Naive B cell (primary cell): ENCODE data around the gene KAZN. TPM values are rescaled to one million over a fixed set of nuclear protein-coding genes. Genes with fewer than 3 reads are reported as not detected.
A peak's percentile ranks its signal among the peaks of the same experiment; 100 is the strongest.

Source experiments
- ATAC-seq, 2 donors: fragments of 150-1000 bp; cut with Tn5 transposase; 2 replicates each; pipeline ENCODE4 v1.10.0; 2021; ENCODE audit warnings: low read depth in 2 of 2, mild to moderate bottlenecking in 2 of 2, moderate library complexity in 2 of 2
- DNase-seq: peaks from one replicate; pipeline ENCODE4 v3.0.0; 2022
- H3K27ac Mint-ChIP-seq, 6 donors: one replicate each; pipeline ENCODE4 v1.8.0; 2020 to 2022; ENCODE audit warnings: mild to moderate bottlenecking in 6 of 6, mixed read lengths in 6 of 6, moderate library complexity in 5 of 6, inconsistent platforms in 2 of 6
- H3K27me3 Mint-ChIP-seq, 3 donors: one replicate each; pipeline ENCODE4 v1.8.0; 2021 to 2022; ENCODE audit warnings: mixed read lengths in 3 of 3, mild to moderate bottlenecking in 1 of 3
- H3K36me3 Mint-ChIP-seq, 2 donors: one replicate each; pipeline ENCODE4 v1.8.0; 2020 to 2022; ENCODE audit warnings: mixed read lengths in 2 of 2, inconsistent platforms in 1 of 2, mild to moderate bottlenecking in 1 of 2
- H3K4me1 Mint-ChIP-seq, 3 donors: one replicate each; pipeline ENCODE4 v1.8.0; 2020 to 2022; ENCODE audit warnings: mixed read lengths in 3 of 3, inconsistent platforms in 1 of 3, mild to moderate bottlenecking in 1 of 3, moderate library complexity in 1 of 3
- H3K4me3 Mint-ChIP-seq, 8 donors: one replicate each; pipeline ENCODE4 v1.8.0; 2020 to 2022; ENCODE audit warnings: mild to moderate bottlenecking in 8 of 8, mixed read lengths in 8 of 8, moderate library complexity in 8 of 8, inconsistent platforms in 2 of 8
- H3K9me3 Mint-ChIP-seq, 7 donors: one replicate each; pipeline ENCODE4 v1.8.0; 2020 to 2022; ENCODE audit warnings: mixed read lengths in 7 of 7, mild to moderate bottlenecking in 5 of 7, inconsistent platforms in 2 of 7, moderate library complexity in 1 of 7
- polyA plus RNA-seq, 6 donors: library from polyadenylated mRNA; unstranded; fragments of 300-500 nt; fragmentation: Illumina TruSeq; gene quantifications; one replicate each; pipeline ENCODE4 v1.2.3, GENCODE V29; 2021; ENCODE audit warnings: low read depth in 6 of 6

The KAZN gene
- polyA plus RNA-seq, 6 donors from 2014 or later, result 0.16 TPM; not detected in 5

DNA sequence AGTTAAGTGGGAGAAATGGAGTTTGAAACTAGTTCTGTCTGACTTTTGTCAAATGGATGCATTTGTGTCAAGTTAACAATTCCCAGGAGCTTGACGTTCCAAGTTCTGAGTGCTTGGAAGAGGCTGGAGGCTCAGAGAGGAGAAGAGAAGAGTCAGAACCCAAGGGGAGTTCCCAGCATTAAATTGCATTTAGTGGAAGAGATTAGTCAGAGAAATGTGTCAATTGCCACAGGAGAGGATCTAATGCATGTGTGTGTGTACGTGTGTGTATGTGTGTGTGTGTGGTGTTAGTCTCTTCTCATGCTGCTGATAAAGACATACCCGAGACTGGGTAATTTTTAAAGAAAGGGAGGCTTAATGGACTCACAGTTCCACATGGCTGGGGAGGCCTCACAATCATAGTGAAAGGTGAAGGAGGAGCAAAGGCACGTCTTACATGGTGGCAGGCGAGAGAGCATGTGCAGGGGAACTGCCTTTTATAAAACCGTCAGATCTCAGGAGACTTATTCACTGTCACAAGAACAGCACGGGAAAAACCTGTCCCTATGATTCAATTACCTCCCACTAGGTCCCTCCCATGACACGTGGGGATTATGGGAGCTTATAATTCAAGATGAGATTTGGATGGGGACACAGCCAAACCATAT lies 453.5 kb downstream of the KAZN start:
- peaks cover 0 to 2% (median 0%) of the 10 kb centered on the region in 7 donors for H3K9me3 Mint-ChIP-seq
- H3K4me1 Mint-ChIP-seq, result no peaks in the 10 kb centered on the region
- DNase-seq (no peak), ATAC-seq (no peak)
- no peak overlapping the region for H3K4me3 Mint-ChIP-seq
- no peak overlapping the region for H3K27ac Mint-ChIP-seq
- H3K27me3 Mint-ChIP-seq, result peaks cover 0 to 5% (median 5%) of the 10 kb centered on the region in 3 donors
- H3K36me3 Mint-ChIP-seq, result no peaks in the 10 kb centered on the region

DNA sequence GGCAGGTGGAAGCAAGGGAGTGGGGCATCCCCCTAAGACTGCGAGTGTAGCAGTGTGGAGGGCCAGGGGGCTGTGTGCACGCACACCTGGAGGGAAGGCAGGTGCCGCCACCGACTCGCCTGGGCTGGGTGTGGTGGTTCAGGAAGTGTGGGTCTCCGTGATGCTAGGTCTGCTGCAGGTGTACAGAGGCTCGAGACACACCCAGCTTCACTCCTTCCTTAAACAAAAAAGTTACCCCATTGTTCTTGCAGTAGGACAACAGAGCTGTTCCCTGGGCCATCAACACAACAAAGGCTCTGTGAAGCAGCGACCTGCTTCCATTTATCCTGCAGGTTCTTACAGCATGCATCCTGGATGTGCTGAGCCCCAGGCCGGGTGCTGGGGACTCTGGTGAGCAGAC lies 454.7 kb downstream of the KAZN start:
- Mint-ChIP-seq H3K27me3 (peaks cover 0 to 5% (median 5%) of the 10 kb centered on the region in 3 donors), H3K9me3 (peaks cover 0 to 2% (median 0%) of the 10 kb centered on the region in 7 donors), H3K4me3 (no peak overlapping the region), H3K27ac (no peak overlapping the region), H3K36me3 (no peaks in the 10 kb centered on the region), H3K4me1 (no peaks in the 10 kb centered on the region)
- DNase-seq, result no peak
- no peak for ATAC-seq

DNA sequence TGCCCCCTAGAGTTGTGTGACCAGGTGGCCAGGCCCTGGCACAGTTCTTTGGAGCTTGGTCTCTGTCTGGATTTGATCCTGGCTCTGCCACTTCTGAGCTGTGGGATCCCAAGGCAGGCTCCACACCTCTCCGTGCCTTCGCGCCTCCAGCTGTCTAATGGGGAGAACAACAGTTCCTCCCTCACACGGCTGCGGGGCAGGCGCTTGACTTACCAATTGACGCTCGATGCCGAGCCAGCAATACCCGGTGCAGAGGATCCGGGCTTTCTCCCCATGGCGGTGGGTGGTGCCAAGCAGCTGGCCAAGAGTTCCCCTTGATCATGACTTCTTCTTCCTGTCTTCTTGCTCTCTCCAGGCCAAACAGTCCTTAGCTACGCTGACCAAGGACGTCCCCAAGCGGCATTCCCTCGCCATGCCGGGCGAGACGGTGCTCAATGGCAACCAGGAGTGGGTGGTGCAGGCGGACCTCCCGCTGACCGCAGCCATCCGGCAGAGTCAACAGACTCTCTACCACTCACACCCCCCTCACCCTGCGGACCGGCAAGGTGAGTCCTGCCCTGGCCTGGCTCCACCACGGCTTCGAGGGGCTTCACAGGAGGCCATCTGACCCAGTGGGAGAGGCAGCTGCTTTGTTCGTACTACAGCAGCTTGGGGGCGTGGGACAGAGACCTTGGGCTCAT lies 457.4 kb downstream of the KAZN start:
- Mint-ChIP-seq H3K27me3 (peaks cover 0 to 8% (median 5%) of the 10 kb centered on the region in 3 donors), H3K4me1 (no peaks in the 10 kb centered on the region), H3K4me3 (no peak overlapping the region), H3K36me3 (no peaks in the 10 kb centered on the region), H3K27ac (no peak overlapping the region), H3K9me3 (peaks cover 0 to 2% (median 0%) of the 10 kb centered on the region in 7 donors)
- DNase-seq (no peak), ATAC-seq (no peak)

DNA sequence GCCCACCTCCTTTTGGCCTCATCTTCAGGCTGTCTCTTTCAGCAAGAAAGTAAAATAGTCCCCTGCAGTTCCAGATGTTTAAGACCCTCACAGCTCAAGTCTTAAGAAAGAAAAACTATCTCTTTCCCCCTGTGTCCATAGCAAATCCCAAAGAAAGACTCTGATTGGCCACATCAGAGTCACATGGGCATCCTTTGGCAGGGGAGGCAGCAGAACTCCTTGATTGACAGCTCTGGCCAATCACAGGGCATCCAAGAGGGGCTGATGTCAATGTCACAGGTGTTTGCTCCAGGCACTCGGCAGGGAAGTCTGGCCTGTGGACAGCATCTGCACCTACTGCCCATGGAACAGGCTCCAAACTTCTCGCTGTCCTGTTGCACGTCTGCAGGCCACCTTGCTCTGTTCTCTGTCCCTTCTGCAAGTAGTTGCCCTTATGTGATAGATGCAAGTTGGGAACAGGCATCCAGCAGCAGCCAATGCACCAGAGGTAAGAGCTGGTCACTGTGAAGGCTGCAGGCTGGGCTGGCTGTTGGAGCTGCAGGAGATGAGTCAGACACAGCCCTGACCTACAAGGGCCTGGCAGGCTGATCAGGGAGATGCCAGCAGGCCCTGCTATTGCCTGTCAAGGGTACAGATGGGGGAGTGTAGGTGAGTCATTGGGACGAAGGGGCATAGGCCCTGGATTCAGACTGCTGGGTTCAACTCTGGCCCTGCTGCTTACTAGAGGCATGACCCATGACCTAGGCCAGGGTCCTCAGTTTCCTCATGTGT lies 458.2 kb downstream of the KAZN start:
- Mint-ChIP-seq H3K4me1 (no peaks in the 10 kb centered on the region), H3K27me3 (peaks cover 0 to 6% (median 5%) of the 10 kb centered on the region in 3 donors), H3K4me3 (no peak overlapping the region), H3K36me3 (no peaks in the 10 kb centered on the region), H3K9me3 (peaks cover 0 to 2% (median 0%) of the 10 kb centered on the region in 7 donors), H3K27ac (no peak overlapping the region)
- DNase-seq (no peak), ATAC-seq (no peak)

DNA sequence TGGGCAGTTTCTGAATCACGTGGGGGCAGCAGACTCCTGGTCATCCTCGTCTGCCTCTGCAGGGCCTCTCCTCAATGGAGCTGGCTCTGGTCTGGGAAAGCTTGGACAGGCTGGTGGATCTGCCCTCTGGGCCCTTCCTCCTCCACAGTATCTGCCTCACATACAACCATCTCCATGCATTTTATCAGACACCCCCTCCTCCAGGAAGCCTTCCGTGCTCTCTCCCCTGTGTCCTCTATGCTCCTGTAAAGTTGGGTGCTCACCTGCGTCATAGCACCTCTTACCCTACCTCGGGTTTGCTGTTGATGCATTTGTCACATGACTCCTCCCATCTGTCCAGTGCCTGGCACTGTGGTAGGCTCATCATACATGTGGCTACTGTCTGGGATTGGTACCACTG lies 459.3 kb downstream of the KAZN start:
- H3K9me3 Mint-ChIP-seq, result peaks cover 0 to 6% (median 3%) of the 10 kb centered on the region in 7 donors
- ATAC-seq, result no peak
- H3K36me3 Mint-ChIP-seq, result no peaks in the 10 kb centered on the region
- H3K27ac Mint-ChIP-seq, result peak overlapping the region in 1 of 6 donors; percentile 69
- no peak for DNase-seq
- peaks cover 0 to 6% (median 0%) of the 10 kb centered on the region in 3 donors for H3K27me3 Mint-ChIP-seq
- no peaks in the 10 kb centered on the region for H3K4me1 Mint-ChIP-seq
- no peak overlapping the region for H3K4me3 Mint-ChIP-seq

DNA sequence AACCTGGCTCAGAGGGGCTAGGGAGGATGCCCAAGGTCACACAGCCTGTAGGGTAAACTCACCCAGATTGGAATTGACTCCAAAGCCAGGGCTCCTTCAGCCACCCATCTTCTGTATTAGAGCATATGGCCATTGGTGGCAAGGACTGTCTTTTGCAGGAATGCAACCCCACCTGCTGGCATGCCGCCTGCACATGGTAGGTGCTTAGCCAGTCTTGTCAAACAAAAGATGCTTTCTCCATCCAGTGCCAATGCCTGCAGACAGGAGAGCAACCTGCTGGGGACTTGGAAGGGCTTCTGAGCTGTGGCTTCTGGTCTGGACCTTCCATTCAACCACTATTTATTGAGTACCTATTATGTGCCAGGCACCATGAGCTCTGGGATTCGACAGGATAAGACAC lies 459.8 kb downstream of the KAZN start:
- H3K4me3 Mint-ChIP-seq, result no peak overlapping the region
- H3K27me3 Mint-ChIP-seq, result peaks cover 0 to 6% (median 0%) of the 10 kb centered on the region in 3 donors
- no peak for ATAC-seq

DNA sequence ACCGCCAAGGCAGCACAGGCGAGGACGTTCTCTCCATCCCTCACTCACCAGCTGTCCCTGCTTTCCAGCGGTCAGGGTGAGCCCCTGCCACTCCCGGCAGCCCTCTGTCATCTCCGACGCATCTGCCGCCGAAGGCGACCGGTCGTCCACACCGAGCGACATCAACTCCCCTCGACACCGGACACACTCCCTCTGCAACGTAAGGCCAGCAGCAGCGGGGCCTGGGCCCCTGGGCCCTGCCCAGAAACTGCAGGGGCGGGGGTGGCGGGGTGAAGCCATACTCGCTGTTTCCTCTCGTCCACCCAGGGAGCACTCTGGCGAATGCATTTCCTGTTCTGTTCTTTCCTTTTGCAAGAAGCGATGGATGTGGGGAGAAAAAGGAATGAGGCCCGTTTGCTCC lies 461.6 kb downstream of the KAZN start:
- H3K4me1 Mint-ChIP-seq, result no peaks in the 10 kb centered on the region
- H3K27me3 Mint-ChIP-seq, result peaks cover 0 to 6% (median 0%) of the 10 kb centered on the region in 3 donors
- H3K36me3 Mint-ChIP-seq, result no peaks in the 10 kb centered on the region
- DNase-seq (no peak), ATAC-seq (no peak)
- no peak overlapping the region for H3K4me3 Mint-ChIP-seq
- no peak overlapping the region for H3K27ac Mint-ChIP-seq
- H3K9me3 Mint-ChIP-seq, result peaks cover 0 to 6% (median 3%) of the 10 kb centered on the region in 7 donors

More for the DNA sequence above, 459.8 kb downstream of the KAZN start:
- no peaks in the 10 kb centered on the region for H3K36me3 Mint-ChIP-seq
- no peak overlapping the region for H3K27ac Mint-ChIP-seq
- no peaks in the 10 kb centered on the region for H3K4me1 Mint-ChIP-seq
- no peak for DNase-seq
- H3K9me3 Mint-ChIP-seq, result peaks cover 0 to 6% (median 3%) of the 10 kb centered on the region in 7 donors

DNA sequence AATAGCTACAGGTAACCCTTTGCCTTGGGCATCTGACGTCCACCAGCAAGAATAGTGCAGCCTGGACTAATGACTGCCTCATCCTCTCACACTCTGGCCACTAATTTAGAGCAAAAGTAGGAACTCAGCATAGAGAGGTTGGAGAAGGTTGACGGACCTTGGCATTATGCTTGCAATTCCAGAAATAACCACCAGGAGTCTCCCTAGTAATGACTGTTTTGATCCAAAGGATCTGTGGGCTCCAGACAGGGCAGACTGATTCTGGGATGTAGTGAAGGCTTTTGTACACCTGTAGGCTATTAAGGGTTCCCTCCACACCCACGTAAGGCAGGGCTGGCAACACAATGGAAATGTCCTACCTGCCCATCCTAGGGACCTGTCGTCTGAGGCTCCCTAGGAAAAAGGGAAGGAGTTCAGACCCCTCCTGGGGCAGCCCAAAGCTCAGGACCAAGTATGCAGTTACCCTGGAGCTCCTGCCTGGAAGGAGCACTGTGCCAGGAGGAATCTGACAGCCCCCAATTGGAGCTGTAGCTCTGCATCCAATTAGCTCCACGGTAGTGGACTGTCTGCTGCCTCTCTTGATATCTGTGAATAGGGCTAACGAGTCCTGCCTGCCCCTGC lies 464.1 kb downstream of the KAZN start:
- DNase-seq (no peak), ATAC-seq (no peak)
- no peaks in the 10 kb centered on the region for H3K4me1 Mint-ChIP-seq
- peaks cover 0 to 6% (median 3%) of the 10 kb centered on the region in 7 donors for H3K9me3 Mint-ChIP-seq
- H3K4me3 Mint-ChIP-seq, result no peak overlapping the region
- peaks cover 0 to 6% (median 0%) of the 10 kb centered on the region in 3 donors for H3K27me3 Mint-ChIP-seq
- H3K36me3 Mint-ChIP-seq, result no peaks in the 10 kb centered on the region
- H3K27ac Mint-ChIP-seq, result no peak overlapping the region

DNA sequence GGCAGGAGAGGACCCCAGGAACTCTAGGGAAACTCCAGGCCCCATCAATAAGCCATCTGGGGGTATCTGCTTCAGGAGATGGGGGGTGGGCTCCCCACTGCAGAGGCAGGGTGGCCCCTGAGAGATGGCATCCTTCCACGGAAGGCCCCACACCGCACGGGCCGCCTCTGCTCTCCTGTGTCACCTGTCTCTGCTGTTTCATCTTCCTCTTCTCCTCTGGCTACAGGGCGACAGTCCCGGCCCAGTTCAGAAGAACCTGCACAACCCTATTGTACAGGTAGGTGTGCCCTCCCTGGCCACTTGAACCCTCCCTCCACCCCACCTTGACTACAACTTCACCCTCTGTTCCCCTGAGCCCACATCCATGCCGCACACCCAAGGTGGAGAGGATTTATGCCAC lies 464.9 kb downstream of the KAZN start:
- peaks cover 0 to 6% (median 3%) of the 10 kb centered on the region in 7 donors for H3K9me3 Mint-ChIP-seq
- H3K4me1 Mint-ChIP-seq, result no peaks in the 10 kb centered on the region
- DNase-seq, result no peak
- no peaks in the 10 kb centered on the region for H3K36me3 Mint-ChIP-seq
- no peak overlapping the region for H3K4me3 Mint-ChIP-seq
- peaks cover 0 to 6% (median 0%) of the 10 kb centered on the region in 3 donors for H3K27me3 Mint-ChIP-seq
- no peak overlapping the region for H3K27ac Mint-ChIP-seq
- no peak for ATAC-seq

DNA sequence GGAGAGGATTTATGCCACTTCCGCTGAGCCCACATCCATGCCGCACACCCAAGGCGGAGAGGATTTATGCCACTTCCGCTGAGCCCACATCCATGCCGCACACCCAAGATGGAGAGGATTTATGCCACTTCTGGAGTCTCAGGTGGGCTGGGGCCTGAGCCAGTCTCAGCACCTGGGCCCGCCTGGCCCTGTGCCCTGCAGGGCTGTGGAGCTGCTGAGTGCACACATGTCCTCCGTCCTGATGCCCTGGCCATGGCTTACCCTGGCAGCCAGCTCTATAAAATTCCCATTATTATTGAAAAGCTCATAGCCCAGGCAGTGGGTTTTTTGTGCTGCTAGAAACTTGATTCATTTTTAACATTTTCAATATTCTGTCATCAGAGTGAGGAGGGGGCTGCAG lies 465.3 kb downstream of the KAZN start:
- Mint-ChIP-seq H3K36me3 (no peaks in the 10 kb centered on the region), H3K4me1 (no peaks in the 10 kb centered on the region), H3K27me3 (peaks cover 0 to 6% (median 0%) of the 10 kb centered on the region in 3 donors), H3K4me3 (no peak overlapping the region), H3K27ac (no peak overlapping the region), H3K9me3 (peaks cover 0 to 6% (median 3%) of the 10 kb centered on the region in 7 donors)
- ATAC-seq, result no peak
- DNase-seq, result no peak

DNA sequence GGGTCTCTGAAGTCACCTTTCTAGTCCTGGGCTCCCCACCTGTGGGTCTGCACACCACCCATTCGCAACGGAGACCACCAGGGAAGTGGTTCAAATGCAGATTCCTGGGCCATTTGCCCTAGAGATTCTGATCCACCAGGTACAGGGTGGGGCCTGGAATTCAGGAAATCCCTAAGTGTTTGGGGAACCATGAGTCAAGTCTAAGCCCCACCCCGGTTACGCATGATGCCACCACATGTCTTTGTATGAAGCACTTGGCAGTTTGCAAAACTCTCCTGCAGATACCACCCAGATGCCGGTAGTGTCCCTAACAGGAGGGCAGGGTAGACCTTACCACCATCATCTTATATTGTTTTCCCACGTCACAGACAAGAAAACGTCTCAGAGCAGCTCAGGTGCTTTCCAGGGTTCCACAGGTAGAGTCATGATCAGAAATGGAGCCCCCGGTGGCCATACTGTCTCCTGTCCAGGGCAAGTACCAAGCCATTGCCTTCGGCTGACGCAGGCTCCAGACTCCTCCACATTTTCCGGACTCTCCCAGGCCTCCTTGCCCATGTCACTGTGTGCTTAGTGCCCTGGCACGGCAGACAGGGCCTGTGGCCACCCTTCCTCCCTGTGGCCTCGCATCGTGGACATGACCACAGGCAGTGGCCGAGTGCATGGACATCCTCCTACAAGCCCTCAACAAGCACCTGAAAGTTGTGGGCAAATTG lies 465.9 kb downstream of the KAZN start:
- Mint-ChIP-seq H3K4me3 (no peak overlapping the region), H3K4me1 (no peaks in the 10 kb centered on the region), H3K9me3 (peaks cover 0 to 6% (median 3%) of the 10 kb centered on the region in 7 donors), H3K27me3 (peaks cover 0 to 3% (median 0%) of the 10 kb centered on the region in 3 donors), H3K36me3 (no peaks in the 10 kb centered on the region), H3K27ac (no peak overlapping the region)
- no peak for DNase-seq
- no peak for ATAC-seq

DNA sequence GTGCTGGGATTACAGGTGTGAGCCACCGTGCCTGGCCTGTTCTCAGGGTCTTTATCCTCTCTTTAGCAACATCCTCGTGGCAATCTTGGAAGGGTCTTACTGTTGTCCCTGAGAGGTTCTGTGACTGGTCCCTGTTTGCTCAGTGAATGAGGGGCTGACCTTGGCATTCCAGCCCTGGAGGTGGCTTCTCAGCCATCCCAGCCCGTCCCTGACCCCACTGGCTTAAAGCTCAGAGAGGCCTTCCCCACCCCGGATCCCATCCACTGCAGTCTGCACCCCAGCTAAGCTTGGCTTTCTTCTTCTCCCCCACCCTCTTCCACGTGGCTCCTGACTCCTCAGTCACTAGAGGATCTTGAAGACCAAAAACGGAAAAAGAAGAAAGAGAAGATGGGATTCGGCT lies 466.8 kb downstream of the KAZN start:
- ATAC-seq, result no peak
- H3K9me3 Mint-ChIP-seq, result peaks cover 0 to 6% (median 3%) of the 10 kb centered on the region in 7 donors
- H3K27me3 Mint-ChIP-seq, result no peaks in the 10 kb centered on the region
- H3K4me3 Mint-ChIP-seq, result no peak overlapping the region
- DNase-seq, result no peak
- H3K36me3 Mint-ChIP-seq, result no peaks in the 10 kb centered on the region
- H3K4me1 Mint-ChIP-seq, result no peaks in the 10 kb centered on the region
- H3K27ac Mint-ChIP-seq, result no peak overlapping the region

DNA sequence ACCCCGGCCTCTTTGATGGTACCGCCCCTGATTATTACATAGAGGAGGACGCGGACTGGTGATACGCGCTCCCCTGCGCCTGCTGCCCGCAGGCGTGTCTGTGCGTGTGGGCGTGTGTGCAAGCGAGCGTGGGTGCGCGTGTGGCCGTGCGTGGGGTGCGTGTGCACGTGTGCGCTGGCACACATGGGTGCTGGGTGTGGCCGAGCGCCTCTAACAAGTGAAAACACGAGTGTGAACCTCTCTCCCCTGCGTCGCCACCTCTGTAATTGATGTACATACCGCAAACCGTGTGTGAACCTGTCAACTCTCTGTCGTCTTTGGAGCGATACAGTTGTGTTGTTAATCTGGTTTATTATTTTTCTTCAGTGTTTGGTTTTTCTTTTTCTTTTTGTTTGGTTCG lies 467.3 kb downstream of the KAZN start:
- Mint-ChIP-seq H3K36me3 (no peaks in the 10 kb centered on the region), H3K27me3 (no peaks in the 10 kb centered on the region), H3K27ac (no peak overlapping the region), H3K4me3 (no peak overlapping the region), H3K9me3 (peaks cover 0 to 6% (median 3%) of the 10 kb centered on the region in 7 donors), H3K4me1 (no peaks in the 10 kb centered on the region)
- ATAC-seq (no peak), DNase-seq (no peak)
